Measurements from ENCODE around the gene ZP1.

ZP1 gene

GRCh38 chr11:60910711-60911380 lies 43.5 kb downstream of the ZP1 start:
- DNase-seq = peak; percentile 69

GRCh38 chr11:60912223-60912850 lies 45.0 kb downstream of the ZP1 start:
- DNase-seq = no peak

- DNase-seq = no peak
Measured at GRCh38 chr11:60912851-60913528, 45.6 kb downstream of the ZP1 start.

GRCh38 chr11:60913793-60914632 lies 46.7 kb downstream of the ZP1 start, which contains the start of gene TMEM109:
TSS of gene TMEM109 (plus strand) at chr11:60914158. CDS start at chr11:60919694, 5,536 bp downstream.
- peak; percentile 88 for DNase-seq

GRCh38 chr11:60914633-60915247 lies 47.4 kb downstream of the ZP1 start:
- DNase-seq = no peak

GRCh38 chr11:60915248-60915914 lies 48.0 kb downstream of the ZP1 start:
- peak; percentile 85 for DNase-seq

GRCh38 chr11:60916669-60917206 lies 49.4 kb downstream of the ZP1 start:
- DNase-seq = no peak

- DNase-seq = no peak
Measured at GRCh38 chr11:60917267-60917666, 49.9 kb downstream of the ZP1 start.

- no peak for DNase-seq
Measured at GRCh38 chr11:60918251-60918938, 51.1 kb downstream of the ZP1 start.

- DNase-seq = peak; percentile 30
Measured at GRCh38 chr11:60918939-60919265, 51.6 kb downstream of the ZP1 start.

- peak; percentile 79 for DNase-seq
Measured at GRCh38 chr11:60919320-60919719, 52.0 kb downstream of the ZP1 start.

GRCh38 chr11:60919956-60920355 lies 52.6 kb downstream of the ZP1 start:
- DNase-seq = no peak

- DNase-seq = no peak
Measured at GRCh38 chr11:60921259-60921658, 53.9 kb downstream of the ZP1 start.

GRCh38 chr11:60921777-60922335 lies 54.5 kb downstream of the ZP1 start:
- DNase-seq = no peak

- DNase-seq = no peak
Measured at GRCh38 chr11:60922906-60923305, 55.6 kb downstream of the ZP1 start.

- no peak for DNase-seq
Measured at GRCh38 chr11:60923326-60923725, 56.0 kb downstream of the ZP1 start.

GRCh38 chr11:60923800-60924109 lies 56.4 kb downstream of the ZP1 start:
- DNase-seq = no peak

- DNase-seq = no peak
Measured at GRCh38 chr11:60924110-60924905, 57.0 kb downstream of the ZP1 start, which contains the start of gene TMEM132A. TSS of gene TMEM132A (plus strand) at chr11:60924460. CDS start at chr11:60924634, 174 bp downstream.

Measured in MV-4-11 (cell line).